GM12878 (cell line): ENCODE results near the gene RCAN2. TPM values are rescaled to one million over a fixed set of nuclear protein-coding genes. Genes with fewer than 3 reads are reported as not detected.

Experiments used
- ATAC-seq: fragments of 200-7000 bp; cut with Tn5 transposase; 3 replicates; pipeline ENCODE4 v1.9.1; 2020; ENCODE audit warnings: mild to moderate bottlenecking, moderate library complexity
- BruUV-seq: library from RNA; stranded (reverse); fragments of 400-500 nt; replicated peaks from 2 replicates; lab custom pipeline; 2021; lab: Mats Ljungman, UMichigan
- CTCF ChIA-PET: fragments of 300-600 bp; sonication (Branson Sonifier 250); formaldehyde crosslinking; extraction: SDS; loops from one replicate; lab custom pipeline; 2021; ENCODE audit warnings: inconsistent platforms; lab: Yijun Ruan, JAX
- POLR2A ChIA-PET: fragments of 350-600 bp; formaldehyde crosslinking; extraction: SDS; loops from one replicate; lab custom pipeline; 2021; ENCODE audit warnings: inconsistent platforms; lab: Charles Lee
- RAD21 ChIA-PET: fragments of 300-600 bp; sonication (Branson Sonifier 250); formaldehyde crosslinking; loops from one replicate; lab custom pipeline; 2023; ENCODE audit warnings: antibody characterized with exemption; ENCODE audit not compliant: unreplicated experiment; lab: Charles Lee
- SMC1A ChIA-PET: fragments of 300-600 bp; sonication (Branson Sonifier 250); formaldehyde crosslinking; loops from one replicate; lab custom pipeline; 2023; ENCODE audit not compliant: unreplicated experiment, uncharacterized antibody; lab: Charles Lee
- DNase-seq: peaks from one replicate; pipeline ENCODE4 v3.0.0-alpha.2; 2011; ENCODE audit warnings: low read depth, low spot score
- FAIRE-seq: peaks from 3 replicates; lab custom pipeline; 2011; peaks lifted over from hg19 to GRCh38; lab: Jason Lieb, UNC
- H2AFZ ChIP-seq: 2 replicates; pipeline ENCODE4 v1.6.0; 2011; ENCODE audit warnings: low read depth, low read length, control low read depth; ENCODE audit not compliant: control insufficient read depth
- H3K27ac ChIP-seq: 2 replicates; pipeline ENCODE4 v1.5.1; 2011; ENCODE audit warnings: control low read depth; ENCODE audit not compliant: control insufficient read depth, insufficient read depth
- H3K27me3 ChIP-seq, 2 experiments: replicated peaks in 1 of 2; 2 replicates each; pipeline versions ENCODE4 v1.6.0 to v1.6.1; 2011; ENCODE audit warnings: low read length in 1 of 2; ENCODE audit not compliant: control insufficient read depth in 2 of 2, insufficient read depth in 2 of 2
- H3K36me3 ChIP-seq, 2 experiments: 2 replicates each; pipeline ENCODE4 v1.5.1; 2011; ENCODE audit warnings: low read length in 1 of 2; ENCODE audit not compliant: control insufficient read depth in 2 of 2, insufficient read depth in 2 of 2
- H3K4me1 ChIP-seq: 2 replicates; pipeline ENCODE4 v1.6.1; 2011; ENCODE audit warnings: mild to moderate bottlenecking, low read length, moderate library complexity, mixed read lengths; ENCODE audit not compliant: control insufficient read depth, insufficient read depth
- H3K4me2 ChIP-seq: 2 replicates; pipeline ENCODE4 v1.6.0; 2011; ENCODE audit warnings: control low read depth; ENCODE audit not compliant: control insufficient read depth, insufficient read depth
- H3K4me3 ChIP-seq: fragments of 200-600 bp; sonication (generic); 2 replicates; pipeline ENCODE4 v1.5.1; 2016
- H3K79me2 ChIP-seq: 2 replicates; pipeline ENCODE4 v1.6.0; 2011; ENCODE audit warnings: low read length; ENCODE audit not compliant: control insufficient read depth, insufficient read depth
- H3K9ac ChIP-seq: 2 replicates; pipeline ENCODE4 v1.8.0; 2011; ENCODE audit warnings: low read length, control low read depth, mixed read lengths; ENCODE audit not compliant: control insufficient read depth, insufficient read depth
- H3K9me3 ChIP-seq: replicated peaks from 3 replicates; pipeline ENCODE4 v1.5.1; 2011; ENCODE audit warnings: mild to moderate bottlenecking, low read length; ENCODE audit not compliant: control insufficient read depth, insufficient read depth
- H4K20me1 ChIP-seq: 2 replicates; pipeline ENCODE4 v1.6.0; 2011; ENCODE audit not compliant: control insufficient read depth, insufficient read depth
- CTCF ChIP-seq, 3 experiments: IDR thresholded peaks in 2 of 3; conservative IDR thresholded peaks in 1 of 3; 2 replicates each; pipeline ENCODE4 v1.5.1; 2011; ENCODE audit warnings: low read depth in 3 of 3, low read length in 3 of 3, mild to moderate bottlenecking in 3 of 3, control low read depth in 2 of 3, moderate library complexity in 2 of 3, inconsistent platforms in 1 of 3, mixed read lengths in 1 of 3; ENCODE audit not compliant: control insufficient read depth in 2 of 3, insufficient read depth in 1 of 3; ENCODE audit errors: extremely low read depth in 1 of 3
- MEF2A ChIP-seq: IDR thresholded peaks from 2 replicates; pipeline ENCODE4 v1.6.1; 2011; ENCODE audit warnings: low read depth, mild to moderate bottlenecking, low read length, moderate library complexity; ENCODE audit not compliant: insufficient read depth
- NR2C1 ChIP-seq: fragments of 450-650 bp; IDR thresholded peaks from 2 replicates; pipeline ENCODE4 v1.6.1; 2017; ENCODE audit warnings: antibody characterized with exemption, mild to moderate bottlenecking, moderate library complexity
- RAD21 ChIP-seq: IDR thresholded peaks from 2 replicates; pipeline ENCODE4 v1.6.1; 2011; ENCODE audit warnings: mild to moderate bottlenecking, low read depth, low read length, moderate library complexity; ENCODE audit not compliant: insufficient read depth
- RUNX3 ChIP-seq: IDR thresholded peaks from 2 replicates; pipeline ENCODE4 v1.6.1; 2012; ENCODE audit warnings: low read length, inconsistent platforms
- SKIL ChIP-seq: fragments of 450-650 bp; IDR thresholded peaks from 2 replicates; pipeline ENCODE4 v1.6.1; 2017; ENCODE audit warnings: mild to moderate bottlenecking, low read depth, inconsistent platforms; ENCODE audit not compliant: poor library complexity, severe bottlenecking
- SMAD5 ChIP-seq: IDR thresholded peaks from 2 replicates; pipeline ENCODE4 v1.6.1; 2016; ENCODE audit warnings: antibody characterized with exemption, low read depth
- SMARCA5 ChIP-seq: fragments of 450-650 bp; IDR thresholded peaks from 2 replicates; pipeline ENCODE4 v1.6.1; 2017; ENCODE audit warnings: mild to moderate bottlenecking
- SMC3 ChIP-seq: IDR thresholded peaks from 2 replicates; pipeline ENCODE4 v1.6.1; 2011; ENCODE audit warnings: low read length, improper control_type of control experiment, borderline replicate concordance
- YY1 ChIP-seq: IDR thresholded peaks from 2 replicates; pipeline ENCODE4 v1.6.1; 2011; ENCODE audit warnings: low read depth, mild to moderate bottlenecking, low read length
- ZNF217 ChIP-seq: fragments of 450-650 bp; IDR thresholded peaks from 2 replicates; pipeline ENCODE4 v1.6.1; 2017; ENCODE audit warnings: antibody characterized with exemption, mild to moderate bottlenecking
- WGBS: methylation state at CpG from one replicate; pipeline ENCODE4 v1.1.6; 2016; ENCODE audit warnings: low lambda C conversion rate; ENCODE audit not compliant: insufficient replicate concordance, insufficient coverage; ENCODE audit errors: missing lambda C conversion rate; 5-methylcytosine and 5-hydroxymethylcytosine counted together
- in situ Hi-C: fragments of 300-500 bp; cut with MboI; formaldehyde crosslinking; loops from 9 replicates; pipeline ENCODE4 v1.14.3; 2018; ENCODE audit warnings: mixed read lengths
- intact Hi-C: fragments of 100-400 bp; cut with micrococcal nuclease; formaldehyde crosslinking; loops from one replicate; pipeline ENCODE4 v1.14.2; 2022; ENCODE audit not compliant: unreplicated experiment
- polyA plus RNA-seq, 11 experiments: library from polyadenylated mRNA; depleted of rRNA in 4 of 11; unstranded in 6 of 11; stranded (reverse) in 5 of 11; fragments of >200 nt; fragmentation: Nextera tagmentation in 4 of 11; fragmentation: Illumina TruSeq in 1 of 11; extraction: Ambion mirVana in 4 of 11; extraction: Trizol in 1 of 11; gene quantifications; 1 replicate in 1 of 11; 2 replicates in 10 of 11; pipeline versions ENCODE4 v1.2.1 to v1.2.3, GENCODE V29; 2011 to 2016; ENCODE audit warnings: inconsistent platforms in 2 of 11, missing spikeins in 2 of 11, low read depth in 1 of 11
- total RNA-seq, 4 experiments: library from RNA; depleted of rRNA in 3 of 4; stranded (reverse); fragments of >200 nt in 3 of 4; fragmentation: Illumina TruSeq in 1 of 4; extraction: Trizol in 1 of 4; gene quantifications; 2 replicates each; pipeline versions ENCODE4 v1.2.1 to v1.2.3, GENCODE V29; 2013 to 2021
- TF ChIP-seq, protein P1 (sequence below): IDR thresholded peaks from 2 replicates; pipeline ENCODE4 v1.6.1; 2011; ENCODE audit warnings: borderline replicate concordance, low read depth, mild to moderate bottlenecking, moderate library complexity, mixed read lengths, low read length; ENCODE audit not compliant: insufficient read depth; ENCODE audit errors: extremely low read length

Gene RCAN2
- total and polyA plus RNA-seq, 10 of the 15 experiments (the other 5 are each of a cell fraction or from before 2014, with no cell fraction given) = 0.06 TPM; not detected in 9

DNA sequence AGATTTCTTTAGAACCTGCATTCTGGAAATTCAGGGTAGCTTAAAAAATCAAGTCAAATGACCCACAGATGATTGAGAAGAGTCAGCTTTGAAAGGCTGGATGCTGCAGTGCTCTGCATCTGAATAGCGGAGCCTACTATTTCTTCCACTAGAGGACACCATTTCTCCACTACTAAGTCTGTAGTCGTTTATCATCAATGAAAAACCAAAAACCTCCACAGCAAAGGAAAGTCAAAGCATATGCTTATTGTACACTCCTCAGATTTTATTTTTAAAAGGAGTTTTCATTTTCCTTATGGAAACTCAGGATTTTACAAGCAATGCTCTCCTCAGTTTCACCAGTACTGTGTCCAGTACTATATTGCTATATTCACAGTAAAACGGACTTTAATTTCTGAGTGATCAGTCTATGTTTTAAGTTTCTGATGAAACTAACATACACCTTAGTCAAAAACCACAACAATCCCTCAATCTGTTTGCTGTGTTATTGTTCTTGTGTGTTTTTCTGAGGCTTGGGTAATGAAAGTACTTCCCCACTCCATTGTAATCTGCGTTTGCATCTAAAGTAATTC is 269.9 kb downstream of the RCAN2 start:
- Histone ChIP-seq H3K27ac (no peak overlapping the region), H3K4me3 (no peak overlapping the region), H3K79me2 (no peaks in the 10 kb centered on the region), H3K9ac (no peak overlapping the region), H3K27me3 (no peaks in the 10 kb centered on the region; a peak in 1 of 4 replicates), H3K9me3 (no peaks in the 10 kb centered on the region; the same call in 2 of the 3 replicates), H3K4me2 (peak overlapping the region; percentile 61; the same call in 1 of the 2 replicates), H2AFZ (peak overlapping the region; percentile 43; the same call in 1 of the 2 replicates), H3K36me3 (no peaks in the 10 kb centered on the region), H4K20me1 (no peaks in the 10 kb centered on the region), H3K4me1 (peaks cover 29% of the 10 kb centered on the region)
- ATAC-seq (peak; percentile 81), FAIRE-seq (no peak), DNase-seq (peak; percentile 48)
- SMC1A ChIA-PET = interaction anchor here (0.6 to 5.5 kb wide), 32 partner anchors 12 to 839 kb away, joined by 3 to 49 read pairs (median 4); partner anchors contain the start of gene ENPP4
- in situ Hi-C loops = loop anchor here (5.0 kb wide), 2 partner anchors 181 to 411 kb away; no protein-coding TSS in a partner anchor
- TF ChIP-seq ZNF217 (no peak), SMAD5 (no peak), CTCF (IDR thresholded peaks at IDR 0.05 in 2 of 3, conservative IDR thresholded peaks at IDR 0.05 in 1 of 3; ENCODE audit: control insufficient read depth in 2 of 3, extremely low read depth in 1 of 3, insufficient read depth in 1 of 3, low read depth in 3 of 3, low read length in 3 of 3) (peak; percentile 83 to 90 (median 90)), MEF2A (0 out of 2 replicates have a peak, but pooled peaks have one; percentile 42), RAD21 (peak; percentile 98), SMARCA5 (0 out of 2 replicates have a peak, but pooled peaks have one; percentile 35), YY1 (0 out of 2 replicates have a peak, but pooled peaks have one; percentile 42), RUNX3 (peak; percentile 33), NR2C1 (no peak), SKIL (peak; percentile 19), SMC3 (peak; percentile 85)
- TF ChIP-seq, protein P1, sequence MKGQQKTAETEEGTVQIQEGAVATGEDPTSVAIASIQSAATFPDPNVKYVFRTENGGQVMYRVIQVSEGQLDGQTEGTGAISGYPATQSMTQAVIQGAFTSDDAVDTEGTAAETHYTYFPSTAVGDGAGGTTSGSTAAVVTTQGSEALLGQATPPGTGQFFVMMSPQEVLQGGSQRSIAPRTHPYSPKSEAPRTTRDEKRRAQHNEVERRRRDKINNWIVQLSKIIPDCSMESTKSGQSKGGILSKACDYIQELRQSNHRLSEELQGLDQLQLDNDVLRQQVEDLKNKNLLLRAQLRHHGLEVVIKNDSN = no peak
- intact Hi-C loops = loop anchor here (1.0 to 10.0 kb wide), 6 partner anchors 131 to 633 kb away; partner anchors contain the start of gene RCAN2
- RAD21 ChIA-PET = interaction anchor here (0.6 to 6.5 kb wide), 19 partner anchors 14 to 632 kb away, joined by 3 to 63 read pairs (median 3); partner anchors contain the start of gene ENPP4
- POLR2A ChIA-PET = interaction anchor here (0.5 to 1.2 kb wide), 3 partner anchors 46 to 131 kb away, joined by 3 to 5 read pairs (median 3); no protein-coding TSS in a partner anchor
- CTCF ChIA-PET = interaction anchor here (0.7 to 7.4 kb wide), 36 partner anchors 9 to 406 kb away, joined by 3 to 77 read pairs (median 4); partner anchors contain the start of gene ENPP4
- WGBS = 36% methylated on average over 4 of the region's 4 CpGs
- no TSS peak for BruUV-seq
